GM18502 (cell line): ENCODE data around the gene TFAP2B.

Experiments used
- ATAC-seq: cut with Tn5 transposase; IDR thresholded peaks from one replicate; pipeline ENCODE4 v1.9.1; 2021; ENCODE audit warnings: mild to moderate bottlenecking; ENCODE audit not compliant: unreplicated experiment, poor library complexity

Gene TFAP2B

GRCh38 chr6:50846144-50846851, 27.6 kb downstream of the TFAP2B start:
- no peak for ATAC-seq

DNA sequence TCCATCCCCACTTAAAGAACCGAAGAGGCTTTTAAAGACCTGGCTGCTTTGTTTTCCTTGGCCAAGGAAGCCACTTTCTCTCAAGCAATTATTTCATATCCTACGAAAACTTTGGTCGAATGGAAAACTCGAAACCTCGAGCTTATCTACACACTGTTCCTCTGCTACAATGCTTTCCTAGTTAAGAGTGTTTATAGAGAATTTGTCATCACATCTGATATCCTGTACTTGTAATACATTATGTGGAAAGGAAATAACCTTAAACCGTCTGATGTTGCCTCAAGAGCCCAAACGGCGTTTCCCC, 28.1 kb downstream of the TFAP2B start:
- ATAC-seq = no peak

DNA sequence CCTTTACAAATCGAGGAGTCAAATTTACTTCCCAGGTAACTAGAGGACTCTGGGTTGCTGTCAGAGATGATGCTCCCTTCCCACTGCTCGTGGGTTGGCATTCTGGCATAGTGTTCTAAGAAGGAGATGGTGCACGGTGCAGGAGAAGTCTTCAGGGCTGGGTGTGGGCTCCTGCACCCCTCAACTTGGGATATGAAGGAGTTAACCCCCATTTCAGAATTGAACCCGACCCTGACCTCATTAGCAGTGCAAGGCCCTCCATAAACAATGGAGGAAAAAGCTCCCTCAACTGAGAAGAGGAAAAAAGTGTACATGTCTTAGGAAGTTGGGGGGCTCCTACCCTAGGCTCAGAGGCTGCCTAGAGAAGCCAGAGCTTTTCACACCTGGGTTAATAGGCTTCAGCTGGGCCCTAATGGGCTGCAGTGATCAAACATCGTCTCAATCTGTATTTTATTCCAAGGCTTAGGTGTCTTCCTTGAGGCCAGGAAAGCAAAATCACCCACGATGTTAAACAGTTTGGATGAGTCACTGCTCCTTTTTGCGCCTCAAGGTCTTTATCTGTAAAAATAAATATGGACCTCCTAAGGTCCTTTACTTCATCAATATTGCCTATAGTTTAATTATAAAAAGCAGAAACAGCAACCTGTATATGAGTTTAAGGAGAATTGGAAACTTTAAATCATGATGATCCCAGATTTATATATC, 29.4 kb downstream of the TFAP2B start:
- ATAC-seq = no peak

DNA sequence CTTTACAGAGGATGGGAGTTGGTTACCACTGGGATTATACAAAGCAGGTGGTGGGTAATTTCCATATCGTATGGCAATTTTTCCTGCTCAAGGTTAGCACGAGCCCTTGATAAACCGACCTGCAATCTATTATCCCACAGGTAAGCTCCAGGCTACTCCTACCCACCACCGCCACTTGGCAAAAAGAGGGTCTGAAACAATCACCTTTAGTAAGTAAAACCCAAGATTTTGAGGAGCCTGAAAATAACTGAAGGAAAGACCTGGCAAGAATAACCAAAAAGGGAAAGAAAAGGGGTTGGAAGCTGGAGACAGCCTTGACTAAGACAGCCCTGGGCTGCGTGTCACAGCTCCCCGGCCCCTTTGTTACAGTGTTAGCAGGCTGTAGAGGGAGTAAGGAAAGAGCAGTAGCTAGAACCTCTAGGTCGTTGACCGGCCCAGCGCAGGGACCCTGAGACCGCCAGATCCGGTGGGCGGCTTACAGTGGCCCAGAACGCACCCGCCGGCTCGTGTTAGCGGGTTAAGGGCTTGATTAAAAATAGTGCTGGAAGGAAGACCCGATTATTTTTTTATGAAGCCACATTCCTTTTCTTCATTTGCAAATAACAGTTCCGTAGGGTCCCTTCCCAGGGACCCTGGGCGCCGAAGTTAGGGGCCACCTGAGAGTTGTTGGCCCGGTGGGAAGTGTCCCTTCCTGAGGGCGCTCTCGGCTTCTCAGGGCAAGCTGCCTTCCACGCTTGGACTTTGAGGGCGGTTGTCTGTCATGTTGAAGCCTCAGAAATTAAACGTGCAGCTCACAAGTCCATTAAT, 30.5 kb downstream of the TFAP2B start:
- no peak for ATAC-seq

DNA sequence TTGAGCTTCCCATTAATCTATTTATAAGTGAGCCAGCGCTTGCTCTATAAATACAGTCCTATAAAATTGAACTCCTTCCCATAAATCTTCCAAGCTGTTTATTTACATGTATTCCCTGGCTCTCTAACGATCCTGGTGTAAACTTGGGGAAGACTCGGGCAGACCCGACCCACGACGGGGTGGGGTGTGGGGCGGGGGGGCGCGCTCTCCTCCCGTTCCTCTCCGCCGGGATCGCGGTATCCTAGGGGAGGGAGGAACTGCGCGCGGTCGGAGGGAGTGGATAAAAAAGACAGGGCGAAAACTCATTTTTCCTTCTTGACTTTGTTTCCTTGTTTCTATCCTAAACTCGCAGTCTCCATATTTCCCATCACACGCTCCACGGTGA, 31.1 kb downstream of the TFAP2B start:
- ATAC-seq = no peak

GRCh38 chr6:50850223-50851048, 31.8 kb downstream of the TFAP2B start:
- ATAC-seq = no peak

- ATAC-seq = no peak
These were observed 32.6 kb downstream of the TFAP2B start for GRCh38 chr6:50851049-50851845.

DNA sequence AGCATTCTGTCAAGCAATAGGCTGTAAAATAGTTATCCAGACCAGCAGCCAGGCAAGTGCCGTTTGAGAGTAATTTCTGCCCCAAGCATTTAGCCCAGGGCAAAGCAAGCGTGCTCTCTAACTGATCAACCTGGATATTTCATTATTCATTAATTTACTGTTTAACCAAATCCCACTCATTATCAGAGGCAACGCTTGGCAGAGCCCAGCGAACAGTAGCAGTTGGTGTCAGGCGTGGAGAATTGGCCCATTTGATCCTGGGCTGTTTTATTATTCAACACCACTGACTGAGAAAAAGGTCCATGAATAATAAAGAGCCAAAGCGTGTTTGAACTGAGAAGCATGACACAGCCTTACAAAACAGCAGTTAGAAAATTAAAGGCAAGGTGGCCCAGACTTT, 35.3 kb downstream of the TFAP2B start:
- ATAC-seq = no peak

GRCh38 chr6:50861692-50862091, 43.0 kb downstream of the TFAP2B start:
- no peak for ATAC-seq

- no peak for ATAC-seq
These were observed 43.5 kb downstream of the TFAP2B start for GRCh38 chr6:50862176-50862575.

GRCh38 chr6:50864601-50865000, 45.9 kb downstream of the TFAP2B start:
- no peak for ATAC-seq

- no peak for ATAC-seq
These were observed 49.8 kb downstream of the TFAP2B start for GRCh38 chr6:50868466-50868865.

DNA sequence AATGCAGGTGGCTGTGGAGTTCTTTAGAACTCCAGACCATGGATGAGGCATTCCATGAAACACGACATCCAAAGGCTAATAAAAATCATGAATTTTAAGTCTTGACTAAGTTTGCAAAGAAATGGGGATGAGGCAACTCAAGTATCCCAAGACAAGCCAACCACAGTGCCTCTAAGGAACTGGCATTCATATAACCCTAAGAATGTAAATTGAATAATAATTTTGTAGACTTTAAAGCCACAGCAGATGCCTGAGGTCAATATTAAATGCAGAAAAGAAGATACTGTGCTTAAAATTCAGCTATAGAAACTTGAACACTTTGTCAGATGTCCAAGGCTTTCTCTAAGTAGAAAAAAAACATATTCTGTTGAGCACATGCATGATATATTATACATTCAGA, 54.5 kb downstream of the TFAP2B start:
- no peak for ATAC-seq

DNA sequence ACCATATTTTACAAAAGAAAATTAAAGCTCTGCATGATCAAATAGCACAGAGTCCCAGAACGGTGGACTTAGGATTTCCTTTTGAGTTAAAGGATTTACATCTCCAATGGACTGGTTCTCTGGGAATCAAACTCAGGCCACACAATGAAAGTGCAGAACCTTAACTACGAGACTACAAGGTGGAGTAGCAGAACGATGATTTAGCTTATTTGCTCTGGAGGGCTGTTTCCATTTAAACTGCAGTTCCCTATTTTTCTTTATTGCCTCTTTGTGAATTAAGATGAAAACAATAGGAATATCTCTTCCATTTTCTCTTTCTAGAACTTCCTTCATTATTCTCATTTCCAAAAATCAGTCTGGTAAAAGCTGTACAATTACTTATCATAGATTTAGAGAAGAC, 65.7 kb downstream of the TFAP2B start:
- no peak for ATAC-seq

GRCh38 chr6:50887112-50887511, 68.4 kb downstream of the TFAP2B start:
- no peak for ATAC-seq

DNA sequence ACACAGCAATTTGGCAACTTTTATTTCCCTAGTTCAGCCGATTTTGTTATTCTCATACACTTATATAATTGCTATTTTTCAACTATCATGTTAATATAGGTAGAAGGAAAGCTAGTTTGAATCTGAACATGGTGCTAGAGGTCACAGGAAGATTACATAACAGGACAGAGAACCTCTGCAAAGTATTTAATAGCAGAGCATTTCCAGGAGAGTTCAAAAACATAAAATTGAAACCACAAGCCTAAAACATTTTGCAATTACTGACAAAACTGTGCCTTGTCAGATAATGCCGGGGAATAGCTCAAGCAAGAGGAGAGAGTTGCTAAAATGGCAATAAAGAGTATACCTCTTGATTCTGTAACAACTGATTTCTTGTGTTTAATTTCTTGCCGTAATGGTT, 70.8 kb downstream of the TFAP2B start:
- no peak for ATAC-seq

DNA sequence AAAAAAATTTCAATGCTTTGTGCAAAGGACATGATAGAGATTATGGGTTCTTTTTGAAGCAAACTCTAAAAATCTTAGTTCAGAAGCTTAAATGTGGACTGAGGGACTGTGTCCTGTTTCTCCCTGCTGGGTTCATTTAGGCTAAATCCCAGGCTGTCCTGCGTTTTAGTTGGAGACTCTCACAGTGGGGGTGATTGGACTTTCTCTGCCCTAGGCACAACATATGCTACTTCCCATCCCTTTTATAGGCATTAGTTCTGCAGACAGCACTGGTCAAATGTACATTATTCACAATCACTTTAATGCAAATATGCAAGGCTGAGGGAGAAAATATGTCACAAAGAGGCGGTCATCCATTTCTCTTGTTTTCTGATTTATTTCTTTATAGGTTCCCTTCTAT, 71.3 kb downstream of the TFAP2B start:
- no peak for ATAC-seq

GRCh38 chr6:50890579-50890978, 71.9 kb downstream of the TFAP2B start:
- ATAC-seq = no peak

- ATAC-seq = no peak
These were observed 72.6 kb downstream of the TFAP2B start for GRCh38 chr6:50891290-50891689.
